Measurements from ENCODE around the gene SDE2. TPM values are rescaled to one million over a fixed set of nuclear protein-coding genes. Genes with fewer than 3 reads are reported as not detected.

The SDE2 gene
- total RNA-seq, 1 experiment from 2014 or later: 18.3 TPM

DNA sequence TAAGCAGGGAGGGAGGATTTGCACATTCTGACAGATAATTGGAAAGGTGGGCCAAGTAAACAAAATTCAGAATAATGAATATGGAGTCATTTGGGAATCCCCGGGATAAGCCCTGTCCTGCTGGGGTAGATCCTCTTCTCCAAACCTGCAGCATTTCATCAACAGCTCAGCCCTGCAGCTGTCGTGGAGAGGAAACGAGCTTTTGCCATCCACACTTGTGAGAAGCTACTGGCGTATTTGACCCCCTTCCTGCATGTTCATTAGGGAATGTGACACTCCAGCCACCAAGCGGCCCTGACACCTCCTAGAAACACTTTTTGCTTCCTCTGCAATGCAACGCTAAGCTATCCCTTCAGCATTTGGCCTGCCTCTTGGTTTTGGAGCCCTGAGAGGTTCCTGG lies 50.1 kb downstream of the SDE2 start:
- DNase-seq (ENCODE audit: low read depth, low spot score) (no peak), ATAC-seq (no peak)
- Histone ChIP-seq H3K27me3 (ENCODE audit: control insufficient read depth, insufficient read depth, low read length) (no peaks in the 10 kb centered on the region; the same call in 1 of the 2 replicates), H3K4me3 (ENCODE audit: low read depth in 2 of 2, low read length in 2 of 2) (no peak overlapping the region), H3K27ac (ENCODE audit: low read length) (no peak overlapping the region), H3K36me3 (ENCODE audit: control insufficient read depth, insufficient read depth, low read length) (no peaks in the 10 kb centered on the region), H3K9me3 (ENCODE audit: control insufficient read depth, insufficient read depth, low read depth, low read length) (no peaks in the 10 kb centered on the region), H3K4me1 (ENCODE audit: control insufficient read depth, insufficient read depth, low read length) (no peaks in the 10 kb centered on the region)
- CTCF ChIA-PET: no interaction called here
- POLR2A ChIA-PET: no interaction called here
- no peak for TF ChIP-seq CTCF (IDR thresholded peaks at IDR 0.05)
- intact Hi-C loops (cut with micrococcal nuclease; ENCODE audit: unreplicated experiment): no loop called here
- no TSS peak for BruUV-seq (replicated peaks)
- in situ Hi-C loops (cut with HindIII; ENCODE audit: low pct_unique_long_range_greater_than_20kb, low sequenced_read_pairs): no loop called here

- ChIA-PET CTCF (no interaction called here), POLR2A (no interaction called here)
- no peak overlapping the region for H3K27ac ChIP-seq (ENCODE audit: low read length)
- no peak for DNase-seq (ENCODE audit: low read depth, low spot score)
- ATAC-seq: no peak
- TF ChIP-seq CTCF (IDR thresholded peaks at IDR 0.05): no peak
- no peak for TF ChIP-seq TCF7L2 (IDR thresholded peaks at IDR 0.05; ENCODE audit: low read depth, low read length)
- no peaks in the 10 kb centered on the region for H3K36me3 ChIP-seq (ENCODE audit: control insufficient read depth, insufficient read depth, low read length)
- no peaks in the 10 kb centered on the region for H3K4me1 ChIP-seq (ENCODE audit: control insufficient read depth, insufficient read depth, low read length)
- no TSS peak for BruUV-seq (replicated peaks)
- H3K9me3 ChIP-seq (ENCODE audit: control insufficient read depth, insufficient read depth, low read depth, low read length): no peaks in the 10 kb centered on the region
- no peaks in the 10 kb centered on the region; the same call in 1 of the 2 replicates for H3K27me3 ChIP-seq (ENCODE audit: control insufficient read depth, insufficient read depth, low read length)
- intact Hi-C loops (cut with micrococcal nuclease; ENCODE audit: unreplicated experiment) (no loop called here), in situ Hi-C loops (cut with HindIII; ENCODE audit: low pct_unique_long_range_greater_than_20kb, low sequenced_read_pairs) (no loop called here)
- H3K4me3 ChIP-seq (ENCODE audit: low read depth in 2 of 2, low read length in 2 of 2): no peak overlapping the region
These were observed 52.3 kb downstream of the SDE2 start for GRCh38 chr1:225946803-225947202.

DNA sequence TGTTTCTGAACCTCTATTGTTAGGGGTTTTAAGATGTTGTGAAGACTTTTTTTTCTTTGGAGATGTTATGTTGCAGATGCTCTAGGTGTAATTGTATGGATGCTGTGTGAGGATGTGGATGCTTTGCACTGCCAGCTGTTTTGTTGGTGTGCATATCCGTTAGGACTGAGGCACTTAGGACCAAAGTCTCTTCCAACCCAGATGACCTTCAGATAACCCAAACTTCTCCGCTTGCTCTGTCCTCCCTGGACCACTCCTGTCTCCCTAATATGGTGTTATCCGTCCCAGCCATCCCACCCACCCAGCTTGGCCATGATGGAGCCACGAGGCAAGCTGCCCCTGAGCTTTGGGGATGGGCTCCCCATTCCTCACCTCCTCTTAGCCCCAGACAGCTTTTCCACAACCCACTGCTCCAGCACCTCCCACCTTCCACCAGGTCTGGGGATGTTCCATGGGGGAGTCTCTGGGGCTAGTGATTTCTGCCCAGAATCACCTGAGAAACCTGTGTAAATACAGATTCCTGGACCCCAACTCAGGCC lies 53.0 kb downstream of the SDE2 start:
- POLR2A ChIA-PET: no interaction called here
- TF ChIP-seq TCF7L2 (IDR thresholded peaks at IDR 0.05; ENCODE audit: low read depth, low read length) (no peak), REST (IDR thresholded peaks at IDR 0.05; ENCODE audit: insufficient read depth in 1 of 2, low read depth in 2 of 2, low read length in 1 of 2) (no peak), CTCF (IDR thresholded peaks at IDR 0.05) (no peak), POLR2AphosphoS5 (IDR thresholded peaks at IDR 0.05; ENCODE audit: low read depth, low read length) (no peak), SIN3A (IDR thresholded peaks at IDR 0.05; ENCODE audit: borderline replicate concordance, insufficient read depth, low read depth, low read length) (no peak)

More for the DNA sequence above, 53.0 kb downstream of the SDE2 start:
- ATAC-seq (no peak), DNase-seq (ENCODE audit: low read depth, low spot score) (no peak)
- no peak overlapping the region for H3K27ac ChIP-seq (ENCODE audit: low read length)
- in situ Hi-C loops (cut with HindIII; ENCODE audit: low pct_unique_long_range_greater_than_20kb, low sequenced_read_pairs): no loop called here
- H3K36me3 ChIP-seq (ENCODE audit: control insufficient read depth, insufficient read depth, low read length): no peaks in the 10 kb centered on the region
- no peaks in the 10 kb centered on the region for H3K9me3 ChIP-seq (ENCODE audit: control insufficient read depth, insufficient read depth, low read depth, low read length)
- CTCF ChIA-PET: no interaction called here
- no peak overlapping the region for H3K4me3 ChIP-seq (ENCODE audit: low read depth in 2 of 2, low read length in 2 of 2)
- H3K27me3 ChIP-seq (ENCODE audit: control insufficient read depth, insufficient read depth, low read length): no peaks in the 10 kb centered on the region; the same call in 1 of the 2 replicates
- intact Hi-C loops (cut with micrococcal nuclease; ENCODE audit: unreplicated experiment): no loop called here
- no peaks in the 10 kb centered on the region for H3K4me1 ChIP-seq (ENCODE audit: control insufficient read depth, insufficient read depth, low read length)
- BruUV-seq (replicated peaks): no TSS peak
